Measurements from ENCODE around the gene THBD.

DNA sequence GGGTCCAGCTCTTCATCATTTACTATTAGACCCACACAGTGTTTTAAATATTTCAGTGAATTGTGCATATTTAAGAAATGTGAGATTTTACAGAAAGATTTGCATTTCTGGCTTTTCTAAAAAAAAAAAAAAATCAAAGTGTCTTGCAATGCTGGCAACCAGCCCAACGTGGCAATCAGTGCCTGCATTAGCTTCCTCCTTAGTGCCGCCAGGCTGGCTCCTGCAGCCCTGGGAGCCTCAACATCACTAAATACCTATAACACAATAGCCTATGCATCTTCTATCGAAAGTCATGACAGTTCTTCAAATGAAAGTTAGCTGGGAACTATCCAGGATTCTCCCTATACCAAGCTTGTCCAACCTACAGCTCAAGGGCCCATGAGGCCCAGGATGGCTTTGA, 46.0 kb upstream of the THBD start:
- no peak for TF ChIP-seq ZFP3 (CRISPR knock-in tag; IDR thresholded peaks at IDR 0.05)
- TF ChIP-seq, protein P1, sequence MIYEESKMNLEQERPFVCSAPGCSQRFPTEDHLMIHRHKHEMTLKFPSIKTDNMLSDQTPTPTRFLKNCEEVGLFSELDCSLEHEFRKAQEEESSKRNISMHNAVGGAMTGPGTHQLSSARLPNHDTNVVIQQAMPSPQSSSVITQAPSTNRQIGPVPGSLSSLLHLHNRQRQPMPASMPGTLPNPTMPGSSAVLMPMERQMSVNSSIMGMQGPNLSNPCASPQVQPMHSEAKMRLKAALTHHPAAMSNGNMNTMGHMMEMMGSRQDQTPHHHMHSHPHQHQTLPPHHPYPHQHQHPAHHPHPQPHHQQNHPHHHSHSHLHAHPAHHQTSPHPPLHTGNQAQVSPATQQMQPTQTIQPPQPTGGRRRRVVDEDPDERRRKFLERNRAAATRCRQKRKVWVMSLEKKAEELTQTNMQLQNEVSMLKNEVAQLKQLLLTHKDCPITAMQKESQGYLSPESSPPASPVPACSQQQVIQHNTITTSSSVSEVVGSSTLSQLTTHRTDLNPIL (CRISPR knock-in tag; IDR thresholded peaks at IDR 0.05; ENCODE audit: low read depth): no peak
- TF ChIP-seq, protein P2, sequence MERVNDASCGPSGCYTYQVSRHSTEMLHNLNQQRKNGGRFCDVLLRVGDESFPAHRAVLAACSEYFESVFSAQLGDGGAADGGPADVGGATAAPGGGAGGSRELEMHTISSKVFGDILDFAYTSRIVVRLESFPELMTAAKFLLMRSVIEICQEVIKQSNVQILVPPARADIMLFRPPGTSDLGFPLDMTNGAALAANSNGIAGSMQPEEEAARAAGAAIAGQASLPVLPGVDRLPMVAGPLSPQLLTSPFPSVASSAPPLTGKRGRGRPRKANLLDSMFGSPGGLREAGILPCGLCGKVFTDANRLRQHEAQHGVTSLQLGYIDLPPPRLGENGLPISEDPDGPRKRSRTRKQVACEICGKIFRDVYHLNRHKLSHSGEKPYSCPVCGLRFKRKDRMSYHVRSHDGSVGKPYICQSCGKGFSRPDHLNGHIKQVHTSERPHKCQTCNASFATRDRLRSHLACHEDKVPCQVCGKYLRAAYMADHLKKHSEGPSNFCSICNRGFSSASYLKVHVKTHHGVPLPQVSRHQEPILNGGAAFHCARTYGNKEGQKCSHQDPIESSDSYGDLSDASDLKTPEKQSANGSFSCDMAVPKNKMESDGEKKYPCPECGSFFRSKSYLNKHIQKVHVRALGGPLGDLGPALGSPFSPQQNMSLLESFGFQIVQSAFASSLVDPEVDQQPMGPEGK (CRISPR knock-in tag; IDR thresholded peaks at IDR 0.05; ENCODE audit: borderline replicate concordance): no peak
- no peak for TF ChIP-seq CSDC2 (CRISPR knock-in tag; IDR thresholded peaks at IDR 0.05)
- TF ChIP-seq, protein P3, sequence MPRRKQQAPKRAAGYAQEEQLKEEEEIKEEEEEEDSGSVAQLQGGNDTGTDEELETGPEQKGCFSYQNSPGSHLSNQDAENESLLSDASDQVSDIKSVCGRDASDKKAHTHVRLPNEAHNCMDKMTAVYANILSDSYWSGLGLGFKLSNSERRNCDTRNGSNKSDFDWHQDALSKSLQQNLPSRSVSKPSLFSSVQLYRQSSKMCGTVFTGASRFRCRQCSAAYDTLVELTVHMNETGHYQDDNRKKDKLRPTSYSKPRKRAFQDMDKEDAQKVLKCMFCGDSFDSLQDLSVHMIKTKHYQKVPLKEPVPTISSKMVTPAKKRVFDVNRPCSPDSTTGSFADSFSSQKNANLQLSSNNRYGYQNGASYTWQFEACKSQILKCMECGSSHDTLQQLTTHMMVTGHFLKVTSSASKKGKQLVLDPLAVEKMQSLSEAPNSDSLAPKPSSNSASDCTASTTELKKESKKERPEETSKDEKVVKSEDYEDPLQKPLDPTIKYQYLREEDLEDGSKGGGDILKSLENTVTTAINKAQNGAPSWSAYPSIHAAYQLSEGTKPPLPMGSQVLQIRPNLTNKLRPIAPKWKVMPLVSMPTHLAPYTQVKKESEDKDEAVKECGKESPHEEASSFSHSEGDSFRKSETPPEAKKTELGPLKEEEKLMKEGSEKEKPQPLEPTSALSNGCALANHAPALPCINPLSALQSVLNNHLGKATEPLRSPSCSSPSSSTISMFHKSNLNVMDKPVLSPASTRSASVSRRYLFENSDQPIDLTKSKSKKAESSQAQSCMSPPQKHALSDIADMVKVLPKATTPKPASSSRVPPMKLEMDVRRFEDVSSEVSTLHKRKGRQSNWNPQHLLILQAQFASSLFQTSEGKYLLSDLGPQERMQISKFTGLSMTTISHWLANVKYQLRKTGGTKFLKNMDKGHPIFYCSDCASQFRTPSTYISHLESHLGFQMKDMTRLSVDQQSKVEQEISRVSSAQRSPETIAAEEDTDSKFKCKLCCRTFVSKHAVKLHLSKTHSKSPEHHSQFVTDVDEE (CRISPR knock-in tag; IDR thresholded peaks at IDR 0.05): no peak
- no peak for TF ChIP-seq ZNF8 (CRISPR knock-in tag; IDR thresholded peaks at IDR 0.05)
- TF ChIP-seq, protein P4, sequence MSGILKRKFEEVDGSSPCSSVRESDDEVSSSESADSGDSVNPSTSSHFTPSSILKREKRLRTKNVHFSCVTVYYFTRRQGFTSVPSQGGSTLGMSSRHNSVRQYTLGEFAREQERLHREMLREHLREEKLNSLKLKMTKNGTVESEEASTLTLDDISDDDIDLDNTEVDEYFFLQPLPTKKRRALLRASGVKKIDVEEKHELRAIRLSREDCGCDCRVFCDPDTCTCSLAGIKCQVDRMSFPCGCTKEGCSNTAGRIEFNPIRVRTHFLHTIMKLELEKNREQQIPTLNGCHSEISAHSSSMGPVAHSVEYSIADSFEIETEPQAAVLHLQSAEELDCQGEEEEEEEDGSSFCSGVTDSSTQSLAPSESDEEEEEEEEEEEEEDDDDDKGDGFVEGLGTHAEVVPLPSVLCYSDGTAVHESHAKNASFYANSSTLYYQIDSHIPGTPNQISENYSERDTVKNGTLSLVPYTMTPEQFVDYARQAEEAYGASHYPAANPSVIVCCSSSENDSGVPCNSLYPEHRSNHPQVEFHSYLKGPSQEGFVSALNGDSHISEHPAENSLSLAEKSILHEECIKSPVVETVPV (CRISPR knock-in tag; IDR thresholded peaks at IDR 0.05): no peak

Measured in SK-N-SH treated with all-trans-retinoic acid at 6 μM for 48 hours (cell line).